ENCODE results near the gene LRBA.

Gene LRBA

DNA sequence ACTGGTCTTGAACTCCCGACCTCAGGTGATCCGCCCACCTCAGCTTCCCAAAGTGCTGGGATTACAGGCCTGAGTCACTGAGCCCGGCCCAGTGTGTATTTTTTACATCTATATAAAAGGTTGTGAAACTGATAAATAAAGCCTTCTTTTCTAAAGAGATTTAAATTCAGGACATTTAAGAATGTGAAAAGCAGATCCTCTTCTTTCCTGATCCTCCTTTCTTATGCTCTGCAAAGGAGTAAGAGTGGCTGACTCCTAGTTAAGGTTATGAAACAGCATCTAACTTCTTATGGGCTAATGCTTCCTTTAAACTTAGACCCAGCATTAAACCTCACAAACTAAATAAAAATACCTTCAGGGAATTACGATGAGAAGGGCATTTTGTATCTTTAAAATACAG lies 630.8 kb downstream of the LRBA start:
- no peaks in the 10 kb centered on the region for H3K4me1 ChIP-seq (ENCODE audit: control insufficient read depth, low read depth, low read length)
- no peak overlapping the region for H3K27ac ChIP-seq (ENCODE audit: low read length)
- no peaks in the 10 kb centered on the region for H3K9me3 ChIP-seq (ENCODE audit: control insufficient read depth, low read depth, low read length)
- H3K9ac ChIP-seq (ENCODE audit: low read length) = no peak overlapping the region
- H3K36me3 ChIP-seq (ENCODE audit: control insufficient read depth, low read depth, low read length) = no peaks in the 10 kb centered on the region
- no peaks in the 10 kb centered on the region for H3K27me3 ChIP-seq (ENCODE audit: control insufficient read depth, insufficient read depth, low read length)
- no peak overlapping the region for H3K4me3 ChIP-seq (ENCODE audit: low read length)

- no peak overlapping the region for H3K9ac ChIP-seq (ENCODE audit: low read length)
- no peaks in the 10 kb centered on the region for H3K9me3 ChIP-seq (ENCODE audit: control insufficient read depth, low read depth, low read length)
- H3K27me3 ChIP-seq (ENCODE audit: control insufficient read depth, insufficient read depth, low read length) = no peaks in the 10 kb centered on the region
- no peaks in the 10 kb centered on the region for H3K36me3 ChIP-seq (ENCODE audit: control insufficient read depth, low read depth, low read length)
- no peak overlapping the region for H3K4me3 ChIP-seq (ENCODE audit: low read length)
- H3K27ac ChIP-seq (ENCODE audit: low read length) = no peak overlapping the region
- no peaks in the 10 kb centered on the region for H3K4me1 ChIP-seq (ENCODE audit: control insufficient read depth, low read depth, low read length)
Observed at GRCh38 chr4:150382028-150382427, 633.1 kb downstream of the LRBA start.

DNA sequence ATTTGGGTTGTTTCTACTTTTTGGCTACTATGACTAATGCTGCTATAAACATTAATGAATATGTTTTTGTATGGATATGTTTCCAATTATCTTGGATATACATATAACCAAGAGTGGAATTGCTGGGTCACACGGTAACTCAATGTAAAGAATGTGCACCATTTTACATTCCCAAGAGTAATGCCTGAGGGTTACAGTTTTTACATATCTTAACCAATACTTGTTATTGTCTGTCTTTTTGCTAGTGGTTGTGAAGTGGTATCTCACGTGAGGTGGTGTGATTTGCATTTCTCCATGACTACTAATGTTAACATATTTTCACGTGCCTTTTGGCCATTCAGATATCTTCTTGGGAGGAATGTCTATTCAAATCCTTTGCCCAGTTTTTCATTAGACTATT lies 633.5 kb downstream of the LRBA start:
- H3K4me3 ChIP-seq (ENCODE audit: low read length) = no peak overlapping the region
- H3K9ac ChIP-seq (ENCODE audit: low read length) = no peak overlapping the region
- H3K4me1 ChIP-seq (ENCODE audit: control insufficient read depth, low read depth, low read length) = no peaks in the 10 kb centered on the region
- H3K27me3 ChIP-seq (ENCODE audit: control insufficient read depth, insufficient read depth, low read length) = no peaks in the 10 kb centered on the region
- H3K36me3 ChIP-seq (ENCODE audit: control insufficient read depth, low read depth, low read length) = no peaks in the 10 kb centered on the region
- H3K27ac ChIP-seq (ENCODE audit: low read length) = no peak overlapping the region
- H3K9me3 ChIP-seq (ENCODE audit: control insufficient read depth, low read depth, low read length) = no peaks in the 10 kb centered on the region

GRCh38 chr4:150381036-150381435 lies 634.0 kb downstream of the LRBA start:
- Histone ChIP-seq H3K4me3 (ENCODE audit: low read length) (no peak overlapping the region), H3K27me3 (ENCODE audit: control insufficient read depth, insufficient read depth, low read length) (no peaks in the 10 kb centered on the region), H3K9ac (ENCODE audit: low read length) (no peak overlapping the region), H3K27ac (ENCODE audit: low read length) (no peak overlapping the region), H3K4me1 (ENCODE audit: control insufficient read depth, low read depth, low read length) (no peaks in the 10 kb centered on the region), H3K36me3 (ENCODE audit: control insufficient read depth, low read depth, low read length) (no peaks in the 10 kb centered on the region), H3K9me3 (ENCODE audit: control insufficient read depth, low read depth, low read length) (no peaks in the 10 kb centered on the region)

- H3K27ac ChIP-seq (ENCODE audit: low read length) = no peak overlapping the region
- no peak overlapping the region for H3K4me3 ChIP-seq (ENCODE audit: low read length)
- H3K27me3 ChIP-seq (ENCODE audit: control insufficient read depth, insufficient read depth, low read length) = no peaks in the 10 kb centered on the region
- H3K4me1 ChIP-seq (ENCODE audit: control insufficient read depth, low read depth, low read length) = no peaks in the 10 kb centered on the region
- no peaks in the 10 kb centered on the region for H3K36me3 ChIP-seq (ENCODE audit: control insufficient read depth, low read depth, low read length)
- H3K9ac ChIP-seq (ENCODE audit: low read length) = no peak overlapping the region
- no peaks in the 10 kb centered on the region for H3K9me3 ChIP-seq (ENCODE audit: control insufficient read depth, low read depth, low read length)
Observed at GRCh38 chr4:150379454-150379853, 635.6 kb downstream of the LRBA start.

- H3K4me1 ChIP-seq (ENCODE audit: control insufficient read depth, low read depth, low read length) = no peaks in the 10 kb centered on the region
- no peaks in the 10 kb centered on the region for H3K9me3 ChIP-seq (ENCODE audit: control insufficient read depth, low read depth, low read length)
- H3K4me3 ChIP-seq (ENCODE audit: low read length) = no peak overlapping the region
- no peak overlapping the region for H3K27ac ChIP-seq (ENCODE audit: low read length)
- no peaks in the 10 kb centered on the region for H3K36me3 ChIP-seq (ENCODE audit: control insufficient read depth, low read depth, low read length)
- H3K27me3 ChIP-seq (ENCODE audit: control insufficient read depth, insufficient read depth, low read length) = peaks cover 6% of the 10 kb centered on the region
- H3K9ac ChIP-seq (ENCODE audit: low read length) = no peak overlapping the region
Observed at GRCh38 chr4:150375025-150375424, 640.1 kb downstream of the LRBA start.

DNA sequence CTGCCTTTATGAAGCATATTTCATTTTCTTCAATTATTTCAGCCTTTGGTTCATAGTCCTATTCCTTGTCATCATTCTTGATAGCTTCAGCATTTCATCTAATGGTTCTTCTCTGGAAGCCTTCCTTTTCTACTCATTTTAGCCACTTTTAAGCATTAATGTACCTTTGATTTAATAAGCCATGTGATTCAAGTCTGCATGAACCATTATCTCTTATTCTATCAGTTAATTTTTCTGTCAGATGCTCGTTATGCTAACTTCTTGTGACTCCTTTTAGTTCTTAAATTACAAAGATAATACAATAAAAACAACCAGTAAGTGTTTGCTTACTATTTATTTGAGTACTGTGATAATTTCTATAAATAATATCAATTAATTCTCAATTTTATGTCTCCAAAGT lies 643.2 kb downstream of the LRBA start:
- Histone ChIP-seq H3K27ac (ENCODE audit: low read length) (no peak overlapping the region), H3K9me3 (ENCODE audit: control insufficient read depth, low read depth, low read length) (no peaks in the 10 kb centered on the region), H3K9ac (ENCODE audit: low read length) (no peak overlapping the region), H3K4me1 (ENCODE audit: control insufficient read depth, low read depth, low read length) (peaks cover 10% of the 10 kb centered on the region), H3K4me3 (ENCODE audit: low read length) (no peak overlapping the region), H3K27me3 (ENCODE audit: control insufficient read depth, insufficient read depth, low read length) (peaks cover 33% of the 10 kb centered on the region), H3K36me3 (ENCODE audit: control insufficient read depth, low read depth, low read length) (no peaks in the 10 kb centered on the region)

- Histone ChIP-seq H3K9ac (ENCODE audit: low read length) (no peak overlapping the region), H3K4me1 (ENCODE audit: control insufficient read depth, low read depth, low read length) (peaks cover 22% of the 10 kb centered on the region), H3K36me3 (ENCODE audit: control insufficient read depth, low read depth, low read length) (no peaks in the 10 kb centered on the region), H3K4me3 (ENCODE audit: low read length) (no peak overlapping the region), H3K9me3 (ENCODE audit: control insufficient read depth, low read depth, low read length) (no peaks in the 10 kb centered on the region), H3K27me3 (ENCODE audit: control insufficient read depth, insufficient read depth, low read length) (peaks cover 38% of the 10 kb centered on the region), H3K27ac (ENCODE audit: low read length) (no peak overlapping the region)
Observed at GRCh38 chr4:150369434-150370380, 645.4 kb downstream of the LRBA start.

GRCh38 chr4:150368667-150369066 lies 646.4 kb downstream of the LRBA start:
- Histone ChIP-seq H3K4me3 (ENCODE audit: low read length) (no peak overlapping the region), H3K27ac (ENCODE audit: low read length) (no peak overlapping the region), H3K9ac (ENCODE audit: low read length) (no peak overlapping the region), H3K9me3 (ENCODE audit: control insufficient read depth, low read depth, low read length) (no peaks in the 10 kb centered on the region), H3K4me1 (ENCODE audit: control insufficient read depth, low read depth, low read length) (peaks cover 22% of the 10 kb centered on the region), H3K27me3 (ENCODE audit: control insufficient read depth, insufficient read depth, low read length) (peaks cover 38% of the 10 kb centered on the region), H3K36me3 (ENCODE audit: control insufficient read depth, low read depth, low read length) (no peaks in the 10 kb centered on the region)

DNA sequence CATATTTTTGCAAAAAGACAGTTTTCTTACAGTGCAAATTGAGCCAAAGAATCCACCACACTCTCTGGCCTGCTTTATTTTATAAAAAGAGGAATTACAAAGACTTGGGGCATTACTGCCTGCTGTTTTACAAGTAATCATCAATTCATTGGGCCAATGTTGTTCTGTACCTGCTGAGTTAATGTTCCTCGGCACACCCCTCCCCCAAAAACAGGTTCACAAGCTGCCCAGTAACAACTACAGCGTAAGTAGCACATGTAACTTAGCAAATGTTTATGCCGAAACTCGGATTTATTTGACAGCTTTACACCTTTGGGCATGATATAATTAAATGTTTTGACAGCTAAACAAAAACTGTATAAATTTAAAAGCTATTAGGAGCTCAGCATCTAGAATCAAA lies 647.8 kb downstream of the LRBA start:
- Histone ChIP-seq H3K27me3 (ENCODE audit: control insufficient read depth, insufficient read depth, low read length) (peaks cover 38% of the 10 kb centered on the region), H3K36me3 (ENCODE audit: control insufficient read depth, low read depth, low read length) (no peaks in the 10 kb centered on the region), H3K4me1 (ENCODE audit: control insufficient read depth, low read depth, low read length) (peaks cover 22% of the 10 kb centered on the region), H3K4me3 (ENCODE audit: low read length) (peak overlapping the region; percentile 40), H3K9me3 (ENCODE audit: control insufficient read depth, low read depth, low read length) (no peaks in the 10 kb centered on the region), H3K9ac (ENCODE audit: low read length) (no peak overlapping the region), H3K27ac (ENCODE audit: low read length) (no peak overlapping the region)

GRCh38 chr4:150366487-150366999 lies 648.5 kb downstream of the LRBA start:
- Histone ChIP-seq H3K27me3 (ENCODE audit: control insufficient read depth, insufficient read depth, low read length) (peaks cover 38% of the 10 kb centered on the region), H3K27ac (ENCODE audit: low read length) (no peak overlapping the region), H3K4me3 (ENCODE audit: low read length) (peak overlapping the region; percentile 40), H3K36me3 (ENCODE audit: control insufficient read depth, low read depth, low read length) (no peaks in the 10 kb centered on the region), H3K9me3 (ENCODE audit: control insufficient read depth, low read depth, low read length) (no peaks in the 10 kb centered on the region), H3K9ac (ENCODE audit: low read length) (no peak overlapping the region), H3K4me1 (ENCODE audit: control insufficient read depth, low read depth, low read length) (peaks cover 22% of the 10 kb centered on the region)
